Measurements from ENCODE around the gene KNCN.

DNA sequence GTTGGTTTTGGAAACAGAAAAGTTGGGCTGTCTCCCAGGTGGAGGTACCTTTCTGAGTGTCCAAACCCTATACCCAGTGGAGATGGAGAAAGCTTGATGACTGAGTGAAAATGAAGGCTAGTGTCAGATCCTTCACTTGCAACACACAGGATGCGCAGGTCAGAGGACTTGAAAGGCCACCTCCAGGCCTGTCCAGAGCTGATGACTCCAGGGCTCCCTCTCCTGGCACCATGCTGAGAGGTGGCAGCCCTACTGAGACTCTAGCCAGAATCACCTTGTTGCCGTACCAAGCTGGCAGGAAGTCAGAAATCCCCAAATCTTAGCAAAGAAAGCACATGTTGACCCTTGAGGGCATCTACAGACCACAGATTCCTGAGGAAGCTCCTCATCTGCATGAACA is 16.4 kb downstream of the KNCN start:
- TF ChIP-seq, protein P1, sequence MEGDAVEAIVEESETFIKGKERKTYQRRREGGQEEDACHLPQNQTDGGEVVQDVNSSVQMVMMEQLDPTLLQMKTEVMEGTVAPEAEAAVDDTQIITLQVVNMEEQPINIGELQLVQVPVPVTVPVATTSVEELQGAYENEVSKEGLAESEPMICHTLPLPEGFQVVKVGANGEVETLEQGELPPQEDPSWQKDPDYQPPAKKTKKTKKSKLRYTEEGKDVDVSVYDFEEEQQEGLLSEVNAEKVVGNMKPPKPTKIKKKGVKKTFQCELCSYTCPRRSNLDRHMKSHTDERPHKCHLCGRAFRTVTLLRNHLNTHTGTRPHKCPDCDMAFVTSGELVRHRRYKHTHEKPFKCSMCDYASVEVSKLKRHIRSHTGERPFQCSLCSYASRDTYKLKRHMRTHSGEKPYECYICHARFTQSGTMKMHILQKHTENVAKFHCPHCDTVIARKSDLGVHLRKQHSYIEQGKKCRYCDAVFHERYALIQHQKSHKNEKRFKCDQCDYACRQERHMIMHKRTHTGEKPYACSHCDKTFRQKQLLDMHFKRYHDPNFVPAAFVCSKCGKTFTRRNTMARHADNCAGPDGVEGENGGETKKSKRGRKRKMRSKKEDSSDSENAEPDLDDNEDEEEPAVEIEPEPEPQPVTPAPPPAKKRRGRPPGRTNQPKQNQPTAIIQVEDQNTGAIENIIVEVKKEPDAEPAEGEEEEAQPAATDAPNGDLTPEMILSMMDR (IDR thresholded peaks at IDR 0.05) = no peak
- TF ChIP-seq POLR2A (IDR thresholded peaks at IDR 0.05) = no peak
